ENCODE results near the gene TMEM14C. TPM values are rescaled to one million over a fixed set of nuclear protein-coding genes. Genes with fewer than 3 reads are reported as not detected.

The TMEM14C gene
- total and polyA plus RNA-seq, 12 donors: 105 to 312 (median 162) TPM

DNA sequence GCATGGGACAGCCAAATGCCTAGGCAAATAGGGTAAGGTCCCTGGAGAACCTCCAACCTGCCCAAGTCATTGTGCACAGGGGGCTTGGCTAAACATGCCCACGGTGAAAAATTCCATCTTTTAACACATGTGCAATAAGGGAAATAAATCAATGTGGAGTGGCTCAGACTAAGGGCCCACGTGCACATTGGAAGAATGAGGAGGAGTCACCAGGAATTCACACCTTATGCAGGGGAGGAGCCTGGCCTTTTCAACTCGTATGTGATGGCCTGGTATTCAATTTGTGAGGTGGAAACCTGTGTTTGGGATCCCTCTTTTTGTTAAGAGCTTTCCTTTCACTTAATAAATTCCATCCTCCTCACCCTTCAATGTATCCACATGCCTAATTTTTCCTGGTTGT, 41.1 kb upstream of the TMEM14C start:
- Histone ChIP-seq H3K9me3 (replicated peaks in 1 of 3) (no peaks in the 10 kb centered on the region), H3K4me3 (no peak overlapping the region), H3K4me1 (replicated peaks in 1 of 2) (no peaks in the 10 kb centered on the region), H3K27me3 (no peaks in the 10 kb centered on the region), H3K36me3 (replicated peaks in 1 of 2) (no peaks in the 10 kb centered on the region), H3K27ac (no peak overlapping the region)
- TF ChIP-seq, protein P1, sequence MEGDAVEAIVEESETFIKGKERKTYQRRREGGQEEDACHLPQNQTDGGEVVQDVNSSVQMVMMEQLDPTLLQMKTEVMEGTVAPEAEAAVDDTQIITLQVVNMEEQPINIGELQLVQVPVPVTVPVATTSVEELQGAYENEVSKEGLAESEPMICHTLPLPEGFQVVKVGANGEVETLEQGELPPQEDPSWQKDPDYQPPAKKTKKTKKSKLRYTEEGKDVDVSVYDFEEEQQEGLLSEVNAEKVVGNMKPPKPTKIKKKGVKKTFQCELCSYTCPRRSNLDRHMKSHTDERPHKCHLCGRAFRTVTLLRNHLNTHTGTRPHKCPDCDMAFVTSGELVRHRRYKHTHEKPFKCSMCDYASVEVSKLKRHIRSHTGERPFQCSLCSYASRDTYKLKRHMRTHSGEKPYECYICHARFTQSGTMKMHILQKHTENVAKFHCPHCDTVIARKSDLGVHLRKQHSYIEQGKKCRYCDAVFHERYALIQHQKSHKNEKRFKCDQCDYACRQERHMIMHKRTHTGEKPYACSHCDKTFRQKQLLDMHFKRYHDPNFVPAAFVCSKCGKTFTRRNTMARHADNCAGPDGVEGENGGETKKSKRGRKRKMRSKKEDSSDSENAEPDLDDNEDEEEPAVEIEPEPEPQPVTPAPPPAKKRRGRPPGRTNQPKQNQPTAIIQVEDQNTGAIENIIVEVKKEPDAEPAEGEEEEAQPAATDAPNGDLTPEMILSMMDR (IDR thresholded peaks at IDR 0.05): no peak
- TF ChIP-seq POLR2A (IDR thresholded peaks at IDR 0.05): no peak
- no peak for DNase-seq
- intact Hi-C loops (cut with DNase I): no loop called here
- 52 to 61% (median 58%) methylated on average over 3 of the region's 3 CpGs for WGBS, 4 donors

DNA sequence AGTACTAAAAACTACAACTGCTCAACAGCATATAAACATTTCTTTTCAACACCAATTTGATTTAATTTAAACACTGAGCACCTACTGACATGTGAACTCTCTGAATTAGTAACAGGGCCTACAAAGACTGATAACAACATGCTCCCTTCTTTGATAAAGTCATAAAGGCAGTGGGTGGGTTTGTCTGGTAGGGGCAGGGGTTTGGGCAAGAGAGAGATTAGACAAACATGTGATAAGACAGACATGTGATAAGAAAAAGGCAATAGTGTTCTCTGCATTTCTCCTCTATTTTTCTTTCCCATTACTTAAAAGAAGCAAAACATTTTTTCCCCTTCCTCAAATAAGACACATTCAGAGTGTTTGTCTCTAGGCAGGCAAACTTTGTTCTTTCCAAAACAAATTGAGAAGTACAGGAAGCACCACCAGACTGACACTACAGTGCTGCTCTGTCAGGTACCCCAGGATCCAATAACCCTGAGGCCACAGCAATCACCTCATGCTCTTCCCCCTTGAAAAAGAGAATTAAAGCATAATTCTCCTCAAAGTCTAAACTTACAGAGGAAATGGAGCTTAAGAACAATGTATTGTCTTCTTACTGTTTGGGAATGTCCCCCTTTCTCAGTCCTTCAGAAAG, 40.4 kb upstream of the TMEM14C start:
- no peak for DNase-seq
- no peaks in the 10 kb centered on the region for H3K9me3 ChIP-seq (replicated peaks in 1 of 3)
- H3K36me3 ChIP-seq (replicated peaks in 1 of 2): no peaks in the 10 kb centered on the region
- no peaks in the 10 kb centered on the region for H3K27me3 ChIP-seq
- no peak for TF ChIP-seq POLR2A (IDR thresholded peaks at IDR 0.05)
- TF ChIP-seq, protein P1 (IDR thresholded peaks at IDR 0.05): no peak
- no peak overlapping the region for H3K4me3 ChIP-seq
- intact Hi-C loops (cut with DNase I): no loop called here
- no peaks in the 10 kb centered on the region for H3K4me1 ChIP-seq (replicated peaks in 1 of 2)
- H3K27ac ChIP-seq: no peak overlapping the region

DNA sequence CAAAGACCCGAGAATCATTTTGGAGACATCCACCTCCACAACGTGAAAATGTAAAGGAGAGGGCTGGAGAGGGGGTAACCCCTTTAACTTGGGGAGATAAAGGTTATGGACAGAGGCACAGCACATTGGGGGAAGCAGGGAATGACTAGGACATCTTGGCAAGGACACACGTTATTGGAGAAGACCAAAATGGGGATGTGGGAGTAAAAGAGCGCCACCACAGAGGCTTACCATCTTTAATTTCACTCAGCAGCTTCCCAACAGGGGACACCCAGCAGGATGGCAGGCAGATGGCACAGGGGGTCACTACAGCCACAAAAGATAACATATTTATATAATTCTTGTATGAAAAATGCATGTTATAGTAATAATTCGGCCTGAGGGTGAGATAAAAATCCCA, 38.3 kb upstream of the TMEM14C start:
- no peak overlapping the region for H3K27ac ChIP-seq
- DNase-seq: no peak
- 54 to 68% (median 65%) methylated on average over 5 of the region's 5 CpGs for WGBS, 4 donors
- H3K27me3 ChIP-seq: no peaks in the 10 kb centered on the region
- no peaks in the 10 kb centered on the region for H3K4me1 ChIP-seq (replicated peaks in 1 of 2)
- H3K9me3 ChIP-seq (replicated peaks in 1 of 3): no peaks in the 10 kb centered on the region
- no peak for TF ChIP-seq POLR2A (IDR thresholded peaks at IDR 0.05)
- TF ChIP-seq, protein P1 (IDR thresholded peaks at IDR 0.05): no peak
- H3K4me3 ChIP-seq: no peak overlapping the region
- intact Hi-C loops (cut with DNase I): no loop called here
- H3K36me3 ChIP-seq (replicated peaks in 1 of 2): no peaks in the 10 kb centered on the region

DNA sequence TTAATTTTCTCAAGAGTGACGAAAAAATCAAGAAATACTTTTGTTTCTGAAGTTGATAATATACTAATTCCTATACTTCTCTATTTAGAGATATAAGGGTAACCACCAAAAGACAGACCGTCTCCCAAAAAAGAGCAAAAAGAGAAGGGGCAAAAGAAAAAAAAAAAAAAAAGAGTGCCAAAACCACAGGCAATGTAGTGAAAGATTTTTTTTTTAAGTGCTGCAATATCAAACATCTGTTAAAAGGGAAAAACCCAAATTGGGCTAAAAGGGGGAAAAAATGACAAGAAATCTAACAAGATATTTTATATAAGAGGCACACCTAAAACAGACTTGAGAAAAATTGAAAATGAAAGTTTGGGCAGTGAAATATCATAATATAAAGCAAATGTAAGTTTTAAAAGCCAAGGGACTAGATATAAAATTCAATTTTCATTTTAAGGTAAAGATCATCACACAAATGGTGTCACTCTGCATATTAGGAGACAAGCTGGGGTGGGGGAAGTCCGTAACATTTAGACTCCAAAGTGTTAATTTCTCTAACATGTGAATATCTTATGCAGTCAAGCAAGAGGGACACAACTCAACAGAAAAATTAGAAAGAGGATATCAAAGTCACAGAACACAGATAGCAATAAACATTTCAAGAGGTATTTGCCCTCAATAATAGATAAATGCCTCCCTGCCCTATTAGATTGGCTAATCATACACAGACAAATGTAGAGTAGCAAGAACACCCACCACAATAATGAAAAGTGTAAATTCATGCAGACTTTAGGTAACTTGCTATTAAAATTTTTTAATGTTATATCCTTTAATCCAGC, 37.6 kb upstream of the TMEM14C start:
- no peak overlapping the region for H3K4me3 ChIP-seq
- WGBS, 4 donors: 56 to 85% (median 66%) methylated on average over 3 of the region's 3 CpGs
- H3K36me3 ChIP-seq (replicated peaks in 1 of 2): no peaks in the 10 kb centered on the region
- H3K27me3 ChIP-seq: no peaks in the 10 kb centered on the region
- TF ChIP-seq, protein P1 (IDR thresholded peaks at IDR 0.05): no peak
- no peak for TF ChIP-seq POLR2A (IDR thresholded peaks at IDR 0.05)
- intact Hi-C loops (cut with DNase I): no loop called here
- H3K27ac ChIP-seq: no peak overlapping the region
- H3K9me3 ChIP-seq (replicated peaks in 1 of 3): no peaks in the 10 kb centered on the region
- no peak for DNase-seq
- no peaks in the 10 kb centered on the region for H3K4me1 ChIP-seq (replicated peaks in 1 of 2)

Measured in adrenal gland (tissue), 12 donors.